PFSK-1 (cell line): ENCODE data around the gene MUS81.

Source experiments
- FOXP2 ChIP-seq: optimal IDR thresholded peaks from 2 replicates; pipeline ENCODE3; 2011; ENCODE audit warnings: borderline replicate concordance, control low read depth, inconsistent platforms; ENCODE audit not compliant: insufficient read depth; ENCODE audit errors: extremely low read length, extremely low read depth
- POLR2AphosphoS5 ChIP-seq: IDR thresholded peaks from 2 replicates; pipeline ENCODE4 v1.6.1; 2012; ENCODE audit warnings: low read depth, mild to moderate bottlenecking, control low read depth, low read length, moderate library complexity
- TAF1 ChIP-seq: IDR thresholded peaks from 2 replicates; pipeline ENCODE4 v1.6.1; 2012; ENCODE audit warnings: low read length, control low read depth, borderline replicate concordance; ENCODE audit not compliant: insufficient read depth
- TF ChIP-seq, protein P1 (sequence below), 2 experiments: IDR thresholded peaks; 2 replicates each; pipeline versions ENCODE4 v1.6.1 to v1.8.0; 2011 to 2012; ENCODE audit warnings: low read depth in 2 of 2, low read length in 2 of 2, control low read depth in 1 of 2, inconsistent platforms in 1 of 2, mild to moderate bottlenecking in 1 of 2, moderate library complexity in 1 of 2; ENCODE audit not compliant: insufficient read depth in 1 of 2

DNA sequence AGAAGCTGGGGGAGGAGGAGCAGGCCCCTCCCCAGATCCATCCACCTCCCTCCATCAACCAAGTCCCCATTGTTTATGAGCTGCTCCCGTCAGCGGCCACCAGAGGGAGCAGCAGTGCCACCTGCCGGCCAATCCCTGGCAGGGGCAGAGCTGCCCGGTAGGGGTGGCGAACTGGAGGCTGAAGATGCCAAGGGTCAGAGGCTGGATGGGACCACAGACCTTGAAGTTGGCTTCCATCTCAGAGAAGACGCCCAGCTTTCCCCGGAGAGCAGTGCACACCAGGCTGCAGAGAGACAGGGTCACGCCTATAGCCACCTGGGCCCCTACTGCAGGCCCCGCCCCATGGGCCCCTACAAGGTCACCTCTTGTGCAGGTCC is 24.5 kb downstream of the MUS81 start:
- TF ChIP-seq TAF1 (no peak), POLR2AphosphoS5 (no peak), FOXP2 (no peak)
- TF ChIP-seq, protein P1, sequence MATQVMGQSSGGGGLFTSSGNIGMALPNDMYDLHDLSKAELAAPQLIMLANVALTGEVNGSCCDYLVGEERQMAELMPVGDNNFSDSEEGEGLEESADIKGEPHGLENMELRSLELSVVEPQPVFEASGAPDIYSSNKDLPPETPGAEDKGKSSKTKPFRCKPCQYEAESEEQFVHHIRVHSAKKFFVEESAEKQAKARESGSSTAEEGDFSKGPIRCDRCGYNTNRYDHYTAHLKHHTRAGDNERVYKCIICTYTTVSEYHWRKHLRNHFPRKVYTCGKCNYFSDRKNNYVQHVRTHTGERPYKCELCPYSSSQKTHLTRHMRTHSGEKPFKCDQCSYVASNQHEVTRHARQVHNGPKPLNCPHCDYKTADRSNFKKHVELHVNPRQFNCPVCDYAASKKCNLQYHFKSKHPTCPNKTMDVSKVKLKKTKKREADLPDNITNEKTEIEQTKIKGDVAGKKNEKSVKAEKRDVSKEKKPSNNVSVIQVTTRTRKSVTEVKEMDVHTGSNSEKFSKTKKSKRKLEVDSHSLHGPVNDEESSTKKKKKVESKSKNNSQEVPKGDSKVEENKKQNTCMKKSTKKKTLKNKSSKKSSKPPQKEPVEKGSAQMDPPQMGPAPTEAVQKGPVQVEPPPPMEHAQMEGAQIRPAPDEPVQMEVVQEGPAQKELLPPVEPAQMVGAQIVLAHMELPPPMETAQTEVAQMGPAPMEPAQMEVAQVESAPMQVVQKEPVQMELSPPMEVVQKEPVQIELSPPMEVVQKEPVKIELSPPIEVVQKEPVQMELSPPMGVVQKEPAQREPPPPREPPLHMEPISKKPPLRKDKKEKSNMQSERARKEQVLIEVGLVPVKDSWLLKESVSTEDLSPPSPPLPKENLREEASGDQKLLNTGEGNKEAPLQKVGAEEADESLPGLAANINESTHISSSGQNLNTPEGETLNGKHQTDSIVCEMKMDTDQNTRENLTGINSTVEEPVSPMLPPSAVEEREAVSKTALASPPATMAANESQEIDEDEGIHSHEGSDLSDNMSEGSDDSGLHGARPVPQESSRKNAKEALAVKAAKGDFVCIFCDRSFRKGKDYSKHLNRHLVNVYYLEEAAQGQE (IDR thresholded peaks at IDR 0.05; ENCODE audit: insufficient read depth in 1 of 2, low read depth in 2 of 2, low read length in 2 of 2): no peak
